CD8-positive, alpha-beta memory T cell (primary cell): ENCODE measurements around the gene SLC12A5. TPM values are rescaled to one million over a fixed set of nuclear protein-coding genes. Genes with fewer than 3 reads are reported as not detected.

Experiments used
- CTCF ChIA-PET: fragments of 350-600 bp; sonication (Branson Sonifier 250); formaldehyde crosslinking; loops from one replicate; lab custom pipeline; 2021; ENCODE audit warnings: antibody characterized with exemption; lab: Charles Lee
- POLR2A ChIA-PET: fragments of 350-600 bp; sonication (Branson Sonifier 250); formaldehyde crosslinking; loops from one replicate; lab custom pipeline; 2021; ENCODE audit warnings: antibody characterized with exemption; lab: Charles Lee
- DNase-seq, 5 donors: peaks; one replicate each; pipeline versions ENCODE4 v3.0.0 to v3.0.0-alpha.2; 2020 to 2022; ENCODE audit warnings: mixed read lengths in 1 of 5
- H3K27ac ChIP-seq: one replicate; pipeline ENCODE4 v1.7.0; 2013; ENCODE audit warnings: low read depth, mild to moderate bottlenecking, low read length, moderate library complexity
- H3K27me3 ChIP-seq: 2 replicates; pipeline ENCODE4 v1.7.0; 2013; ENCODE audit warnings: low read length, mild to moderate bottlenecking; ENCODE audit not compliant: insufficient read depth, poor library complexity, severe bottlenecking
- H3K36me3 ChIP-seq: 2 replicates; pipeline ENCODE4 v1.7.0; 2013; ENCODE audit warnings: mild to moderate bottlenecking, low read length, moderate library complexity; ENCODE audit not compliant: insufficient read depth
- H3K4me1 ChIP-seq: 2 replicates; pipeline ENCODE4 v1.7.0; 2013; ENCODE audit warnings: mild to moderate bottlenecking, low read length, moderate library complexity; ENCODE audit not compliant: insufficient read depth
- H3K4me3 ChIP-seq: 2 replicates; pipeline ENCODE4 v1.7.0; 2013; ENCODE audit warnings: mild to moderate bottlenecking, low read length
- H3K9me3 ChIP-seq: 2 replicates; pipeline ENCODE4 v1.7.0; 2013; ENCODE audit warnings: mild to moderate bottlenecking, low read length
- H3K27ac Mint-ChIP-seq, 8 donors: one replicate each; pipeline ENCODE4 v1.8.0; 2020 to 2021; ENCODE audit warnings: mixed read lengths in 8 of 8, mild to moderate bottlenecking in 6 of 8, inconsistent platforms in 3 of 8, moderate library complexity in 3 of 8
- H3K27me3 Mint-ChIP-seq, 2 donors: one replicate each; pipeline ENCODE4 v1.8.0; 2020 to 2021; ENCODE audit warnings: mixed read lengths in 2 of 2, mild to moderate bottlenecking in 1 of 2, moderate library complexity in 1 of 2
- H3K36me3 Mint-ChIP-seq, 3 donors: one replicate each; pipeline ENCODE4 v1.8.0; 2020 to 2021; ENCODE audit warnings: mixed read lengths in 3 of 3, inconsistent platforms in 1 of 3, mild to moderate bottlenecking in 1 of 3
- H3K4me1 Mint-ChIP-seq, 3 donors: one replicate each; pipeline ENCODE4 v1.8.0; 2020 to 2021; ENCODE audit warnings: mixed read lengths in 3 of 3, inconsistent platforms in 1 of 3, mild to moderate bottlenecking in 1 of 3
- H3K4me3 Mint-ChIP-seq, 7 donors: one replicate each; pipeline ENCODE4 v1.8.0; 2020 to 2021; ENCODE audit warnings: mixed read lengths in 7 of 7, mild to moderate bottlenecking in 6 of 7, moderate library complexity in 4 of 7, inconsistent platforms in 2 of 7
- H3K9me3 Mint-ChIP-seq, 5 donors: one replicate each; pipeline ENCODE4 v1.8.0; 2020 to 2022; ENCODE audit warnings: mixed read lengths in 5 of 5, mild to moderate bottlenecking in 3 of 5, moderate library complexity in 2 of 5, inconsistent platforms in 1 of 5
- polyA plus RNA-seq: library from polyadenylated mRNA; unstranded; fragments of 300-500 nt; fragmentation: Illumina TruSeq; gene quantifications from one replicate; pipeline ENCODE4 v1.2.3, GENCODE V29; 2021
- total RNA-seq, 2 experiments: library from RNA; stranded (reverse); gene quantifications; one replicate each; pipeline ENCODE4 v1.2.3, GENCODE V29; 2021

SLC12A5 gene
- total and polyA plus RNA-seq, 3 experiments from 2014 or later = not detected

DNA sequence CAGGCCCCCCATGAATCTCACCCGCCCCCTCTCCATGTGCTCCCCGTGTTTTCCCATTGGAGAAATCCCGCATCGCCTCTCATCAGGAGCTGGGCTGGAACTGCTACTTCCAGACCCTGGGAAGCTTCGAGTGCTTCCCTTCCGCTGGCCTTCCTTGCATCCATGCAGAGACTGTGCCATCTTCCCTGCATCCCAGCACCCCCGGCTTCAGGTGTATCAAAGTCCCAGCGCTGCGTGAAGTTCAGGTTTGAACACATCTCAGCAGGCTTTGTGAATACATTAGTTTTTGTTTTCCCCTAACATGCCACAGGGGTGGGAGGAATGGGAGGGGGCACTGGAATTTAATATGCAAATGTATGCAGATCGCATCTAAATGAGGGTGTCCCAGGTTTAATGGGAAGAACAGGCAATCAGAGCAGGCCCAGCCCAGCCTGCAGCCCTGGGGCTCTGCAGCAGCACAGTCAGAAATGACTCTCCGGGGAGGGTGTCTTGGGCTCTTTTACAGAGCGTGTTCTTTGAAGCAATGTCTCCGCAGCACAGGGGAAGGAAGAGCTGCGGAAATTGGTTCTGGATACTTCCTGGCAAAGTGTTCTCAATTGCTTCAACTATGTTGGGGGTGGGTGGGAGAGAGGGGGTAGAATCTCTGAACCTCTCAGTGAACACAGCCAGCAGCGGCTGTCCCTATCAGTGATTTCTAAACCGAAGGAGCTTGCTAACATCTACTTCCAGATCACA, 28.6 kb upstream of the SLC12A5 start:
- Histone ChIP-seq H3K9me3 (no peaks in the 10 kb centered on the region), H3K36me3 (no peaks in the 10 kb centered on the region), H3K4me3 (no peak overlapping the region), H3K27ac (no peak overlapping the region), H3K4me1 (peaks cover 69% of the 10 kb centered on the region), H3K27me3 (no peaks in the 10 kb centered on the region)
- Mint-ChIP-seq H3K4me3 (peak overlapping the region in 5 of 7 donors; percentile 1 to 65 (median 44)), H3K9me3 (no peaks in the 10 kb centered on the region), H3K4me1 (peaks cover 38 to 66% (median 60%) of the 10 kb centered on the region in 3 donors), H3K36me3 (peaks cover 0 to 1% (median 0%) of the 10 kb centered on the region in 3 donors), H3K27me3 (peaks cover 16 to 17% of the 10 kb centered on the region in 2 donors), H3K27ac (peak overlapping the region in 3 of 8 donors; percentile 47 to 53 (median 50))
- ChIA-PET POLR2A (no interaction called here), CTCF (interaction anchor here (1.4 to 5.6 kb wide), 3 partner anchors 13 to 31 kb away, joined by 3 to 24 read pairs (median 16); no protein-coding TSS in a partner anchor)
- DNase-seq = no peak

DNA sequence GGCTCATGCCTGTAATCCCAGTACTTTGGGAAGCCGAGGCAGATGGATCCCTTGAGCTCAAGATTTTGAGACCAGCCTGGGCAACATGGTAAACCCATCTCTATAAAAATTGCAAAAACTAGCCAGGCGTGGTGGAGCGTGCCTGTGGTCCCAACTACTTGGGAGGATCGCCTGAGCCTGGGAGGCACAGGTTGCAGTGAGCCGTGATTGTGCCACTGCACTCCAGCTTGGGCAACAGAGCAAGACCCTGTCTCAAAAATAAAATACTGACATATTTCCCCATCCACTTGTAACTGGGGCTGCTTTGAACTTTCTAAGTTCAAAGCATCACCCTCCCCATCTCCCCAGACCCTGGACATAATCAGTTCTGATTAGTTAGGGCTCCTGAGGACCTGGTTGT, 27.5 kb upstream of the SLC12A5 start:
- no peaks in the 10 kb centered on the region for H3K9me3 ChIP-seq
- no peak overlapping the region for H3K4me3 ChIP-seq
- H3K27ac Mint-ChIP-seq = no peak overlapping the region
- H3K4me1 Mint-ChIP-seq = peaks cover 47 to 77% (median 70%) of the 10 kb centered on the region in 3 donors
- peaks cover 0 to 1% (median 0%) of the 10 kb centered on the region in 3 donors for H3K36me3 Mint-ChIP-seq
- peaks cover 75% of the 10 kb centered on the region for H3K4me1 ChIP-seq
- no peaks in the 10 kb centered on the region for H3K27me3 ChIP-seq
- H3K4me3 Mint-ChIP-seq = no peak overlapping the region
- H3K9me3 Mint-ChIP-seq = no peaks in the 10 kb centered on the region
- DNase-seq = no peak
- H3K36me3 ChIP-seq = no peaks in the 10 kb centered on the region
- peaks cover 15 to 17% of the 10 kb centered on the region in 2 donors for H3K27me3 Mint-ChIP-seq
- ChIA-PET POLR2A (no interaction called here), CTCF (interaction anchor here (1.2 to 3.8 kb wide), 2 partner anchors 12 to 15 kb away, joined by 5 to 16 read pairs; no protein-coding TSS in a partner anchor)
- H3K27ac ChIP-seq = no peak overlapping the region

DNA sequence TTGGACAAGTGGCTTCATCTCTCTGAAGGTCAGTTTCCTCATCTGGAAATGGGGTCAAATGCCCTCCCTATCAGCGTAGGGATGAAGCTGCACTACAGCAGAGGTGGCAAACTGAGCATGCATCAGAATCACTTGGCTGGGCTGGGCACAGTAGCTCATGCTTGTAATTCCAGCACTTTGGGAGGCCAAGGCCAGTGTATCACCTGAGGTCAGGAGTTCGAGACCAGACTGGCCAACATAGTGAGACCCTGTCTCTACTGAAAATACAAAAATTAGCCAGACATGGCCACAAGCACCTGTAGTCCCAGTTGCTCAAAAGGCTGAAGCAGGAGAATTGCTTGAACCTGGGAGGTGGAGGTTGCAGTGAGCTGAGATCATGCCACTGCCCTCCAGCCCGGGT, 27.0 kb upstream of the SLC12A5 start:
- H3K27me3 ChIP-seq = no peaks in the 10 kb centered on the region
- no peaks in the 10 kb centered on the region for H3K9me3 ChIP-seq
- H3K4me3 ChIP-seq = no peak overlapping the region
- DNase-seq = no peak
- Mint-ChIP-seq H3K4me3 (no peak overlapping the region), H3K27me3 (peaks cover 14 to 15% of the 10 kb centered on the region in 2 donors), H3K9me3 (no peaks in the 10 kb centered on the region), H3K36me3 (peaks cover 0 to 1% (median 0%) of the 10 kb centered on the region in 3 donors), H3K4me1 (peaks cover 49 to 80% (median 74%) of the 10 kb centered on the region in 3 donors), H3K27ac (no peak overlapping the region)
- ChIA-PET POLR2A (no interaction called here), CTCF (interaction anchor here (1.2 to 3.8 kb wide), 2 partner anchors 12 to 15 kb away, joined by 5 to 16 read pairs; no protein-coding TSS in a partner anchor)
- peaks cover 73% of the 10 kb centered on the region for H3K4me1 ChIP-seq
- no peak overlapping the region for H3K27ac ChIP-seq
- no peaks in the 10 kb centered on the region for H3K36me3 ChIP-seq

DNA sequence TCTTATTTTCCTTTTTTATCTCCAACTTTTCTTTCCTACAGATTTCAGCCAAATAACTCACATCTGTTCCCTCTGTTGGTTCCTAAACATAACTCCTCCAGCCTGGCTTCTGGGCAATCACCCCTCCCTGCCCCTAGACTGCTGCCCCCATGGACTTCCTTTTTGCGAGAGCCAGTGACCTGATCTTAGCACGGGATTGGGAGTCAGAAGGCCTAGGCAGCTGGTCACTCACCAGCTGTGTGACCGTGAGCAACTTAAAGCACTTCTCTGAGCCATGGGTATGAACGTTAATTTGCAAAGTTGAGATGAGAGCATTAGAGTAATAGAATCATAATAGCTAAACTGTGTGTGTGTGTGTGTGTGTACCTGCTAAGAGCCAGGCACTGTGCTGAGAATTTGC, 24.8 kb upstream of the SLC12A5 start:
- H3K36me3 Mint-ChIP-seq = no peaks in the 10 kb centered on the region
- no peak for DNase-seq
- H3K27ac Mint-ChIP-seq = peak overlapping the region in 6 of 8 donors; percentile 87 to 97 (median 92)
- Histone ChIP-seq H3K9me3 (no peaks in the 10 kb centered on the region), H3K27ac (no peak overlapping the region), H3K27me3 (peaks cover 5% of the 10 kb centered on the region), H3K4me3 (peak overlapping the region; percentile 32), H3K36me3 (no peaks in the 10 kb centered on the region), H3K4me1 (peaks cover 72% of the 10 kb centered on the region)
- CTCF ChIA-PET = interaction anchor here (1.0 to 3.4 kb wide), 4 partner anchors 9 to 34 kb away, joined by 4 to 21 read pairs (median 5); no protein-coding TSS in a partner anchor
- H3K4me3 Mint-ChIP-seq = peak overlapping the region in 5 of 7 donors; percentile 67 to 83 (median 71)
- no peaks in the 10 kb centered on the region for H3K9me3 Mint-ChIP-seq
- peaks cover 11 to 18% of the 10 kb centered on the region in 2 donors for H3K27me3 Mint-ChIP-seq
- peaks cover 56 to 77% (median 77%) of the 10 kb centered on the region in 3 donors for H3K4me1 Mint-ChIP-seq
- POLR2A ChIA-PET = interaction anchor here (0.6 to 1.5 kb wide), 2 partner anchors 17 to 58 kb away, joined by 3 to 9 read pairs; no protein-coding TSS in a partner anchor

DNA sequence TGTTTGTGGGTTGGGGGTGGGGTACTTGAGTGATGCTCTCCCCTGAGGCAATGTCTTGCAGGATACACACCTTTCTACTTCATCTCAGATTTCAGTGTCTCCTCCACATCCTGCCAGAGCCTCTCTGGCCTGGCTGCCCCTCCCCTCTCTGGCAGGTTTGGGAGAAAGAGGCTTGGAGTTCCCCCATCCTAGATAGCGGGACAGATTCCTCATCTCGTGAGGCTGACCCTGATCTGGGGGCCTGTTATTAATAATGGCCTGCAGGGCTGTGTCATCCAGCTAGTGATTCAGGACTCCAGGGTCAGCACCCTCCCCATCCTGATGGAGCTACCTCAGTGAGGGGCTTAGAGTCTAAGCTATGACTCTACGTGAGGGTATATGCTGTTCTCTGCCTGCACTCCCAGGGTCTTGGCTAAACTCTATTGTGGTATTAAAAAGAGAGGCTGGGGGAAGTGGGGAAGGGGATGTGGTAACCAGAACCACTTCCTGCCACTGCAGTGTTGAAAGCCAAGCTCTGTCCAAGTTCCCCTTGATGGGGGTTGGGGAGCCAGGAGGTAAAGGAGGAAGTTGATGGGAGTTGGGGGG, 24.0 kb upstream of the SLC12A5 start:
- H3K36me3 ChIP-seq = no peaks in the 10 kb centered on the region
- peaks cover 57 to 77% (median 76%) of the 10 kb centered on the region in 3 donors for H3K4me1 Mint-ChIP-seq
- H3K9me3 Mint-ChIP-seq = no peaks in the 10 kb centered on the region
- no peaks in the 10 kb centered on the region for H3K9me3 ChIP-seq
- peaks cover 65% of the 10 kb centered on the region for H3K4me1 ChIP-seq
- H3K27ac ChIP-seq = no peak overlapping the region
- peak overlapping the region; percentile 67 to 92 (median 76) for H3K4me3 Mint-ChIP-seq
- POLR2A ChIA-PET = interaction anchor here (0.6 to 1.5 kb wide), 4 partner anchors 10 to 58 kb away, joined by 3 to 9 read pairs (median 4); no protein-coding TSS in a partner anchor
- DNase-seq = peak in 4 of 5 donors; percentile 28 to 61 (median 54)
- peaks cover 13% of the 10 kb centered on the region for H3K27me3 ChIP-seq
- no peaks in the 10 kb centered on the region for H3K36me3 Mint-ChIP-seq
- peak overlapping the region; percentile 32 for H3K4me3 ChIP-seq
- peak overlapping the region in 7 of 8 donors; percentile 20 to 97 (median 90) for H3K27ac Mint-ChIP-seq
- peaks cover 19 to 22% of the 10 kb centered on the region in 2 donors for H3K27me3 Mint-ChIP-seq
- CTCF ChIA-PET = interaction anchor here (1.0 to 3.4 kb wide), 4 partner anchors 9 to 34 kb away, joined by 4 to 21 read pairs (median 5); no protein-coding TSS in a partner anchor

DNA sequence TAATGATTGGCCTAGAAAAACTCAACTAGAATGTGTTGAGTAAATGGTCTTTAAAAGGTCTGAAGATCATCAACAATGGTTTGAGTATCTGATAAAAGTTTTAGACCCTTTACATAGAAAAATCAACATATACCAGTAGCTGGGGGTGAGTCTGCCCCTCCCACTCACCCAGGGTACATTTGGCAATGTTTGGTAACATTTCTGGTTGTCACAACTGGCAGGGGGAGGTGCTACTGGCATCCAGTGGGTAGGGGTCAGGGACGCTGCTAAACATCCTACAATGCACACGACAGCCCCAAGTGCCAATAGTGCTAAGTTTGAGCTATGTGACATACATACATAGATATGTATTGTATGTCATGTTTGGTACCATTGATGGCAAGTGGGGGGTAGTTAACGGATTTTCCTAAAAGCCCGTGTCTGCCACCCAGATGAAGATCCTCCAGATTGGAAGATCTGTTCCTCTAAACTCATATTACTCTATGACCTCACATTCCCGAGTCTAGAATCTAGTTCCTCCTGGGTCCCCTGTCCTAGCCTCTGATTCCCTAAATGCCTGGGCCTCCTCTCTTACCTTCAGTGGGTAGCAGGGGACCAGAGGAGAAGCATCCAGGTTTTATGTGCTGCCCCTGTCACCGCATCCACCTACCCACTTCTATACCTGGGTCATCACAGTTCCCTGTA, 22.9 kb upstream of the SLC12A5 start:
- no peak for DNase-seq
- Mint-ChIP-seq H3K27me3 (peaks cover 29 to 30% of the 10 kb centered on the region in 2 donors), H3K36me3 (no peaks in the 10 kb centered on the region), H3K9me3 (peaks cover 0 to 5% (median 0%) of the 10 kb centered on the region in 5 donors), H3K4me3 (peak overlapping the region in 6 of 7 donors; percentile 21 to 83 (median 58)), H3K27ac (peak overlapping the region in 5 of 8 donors; percentile 26 to 91 (median 89)), H3K4me1 (peaks cover 60 to 77% (median 76%) of the 10 kb centered on the region in 3 donors)
- Histone ChIP-seq H3K27me3 (peaks cover 25% of the 10 kb centered on the region), H3K4me3 (no peak overlapping the region), H3K27ac (no peak overlapping the region), H3K4me1 (peaks cover 65% of the 10 kb centered on the region), H3K9me3 (no peaks in the 10 kb centered on the region), H3K36me3 (no peaks in the 10 kb centered on the region)
- ChIA-PET POLR2A (no interaction called here), CTCF (interaction anchor here (2.0 to 3.4 kb wide), 2 partner anchors 7 to 19 kb away, joined by 7 to 21 read pairs; no protein-coding TSS in a partner anchor)

DNA sequence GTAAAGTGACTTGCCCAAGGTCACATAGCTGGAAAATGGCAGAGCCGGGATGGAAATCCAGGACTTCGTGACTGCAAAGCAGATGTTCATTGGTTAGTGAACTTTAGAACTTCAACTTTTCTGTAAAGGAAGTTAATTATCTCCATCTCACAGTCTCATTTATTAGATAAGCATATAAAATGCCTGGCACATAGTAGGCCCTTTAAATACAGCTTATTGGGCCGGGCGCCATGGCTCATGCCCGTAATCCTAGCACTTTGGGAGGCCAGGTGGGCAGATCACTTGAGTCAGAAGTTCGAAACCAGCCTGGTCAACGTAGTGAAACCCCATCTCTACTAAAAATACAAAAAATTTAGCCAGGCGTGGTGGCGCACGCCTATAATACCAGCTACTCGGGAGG, 22.1 kb upstream of the SLC12A5 start:
- H3K27ac Mint-ChIP-seq = peak overlapping the region in 2 of 8 donors; percentile 39 to 55
- Histone ChIP-seq H3K4me1 (peaks cover 66% of the 10 kb centered on the region), H3K27ac (no peak overlapping the region), H3K36me3 (no peaks in the 10 kb centered on the region), H3K4me3 (no peak overlapping the region), H3K27me3 (peaks cover 33% of the 10 kb centered on the region), H3K9me3 (no peaks in the 10 kb centered on the region)
- no peak overlapping the region for H3K4me3 Mint-ChIP-seq
- CTCF ChIA-PET = interaction anchor here (1.5 to 2.0 kb wide), 2 partner anchors 20 to 26 kb away, joined by 3 to 7 read pairs; no protein-coding TSS in a partner anchor
- H3K4me1 Mint-ChIP-seq = peaks cover 66 to 85% (median 80%) of the 10 kb centered on the region in 3 donors
- no peak for DNase-seq
- POLR2A ChIA-PET = no interaction called here
- H3K27me3 Mint-ChIP-seq = peaks cover 36 to 38% of the 10 kb centered on the region in 2 donors
- H3K9me3 Mint-ChIP-seq = peaks cover 0 to 5% (median 0%) of the 10 kb centered on the region in 5 donors
- peaks cover 0 to 2% (median 0%) of the 10 kb centered on the region in 3 donors for H3K36me3 Mint-ChIP-seq
